Thoracic aorta (tissue), 2 donors: ENCODE results near the gene SDC3. TPM values are rescaled to one million over a fixed set of nuclear protein-coding genes. Genes with fewer than 3 reads are reported as not detected.

ENCODE experiments used
- ATAC-seq: fragments of 150-250 bp; one replicate; pipeline ENCODE4 v1.8.0; 2017; ENCODE audit warnings: low read depth; ENCODE audit not compliant: insufficient number of reproducible peaks, low FRiP score
- DNase-seq: peaks from one replicate; pipeline ENCODE4 v3.0.0-alpha.2; 2020; ENCODE audit warnings: low spot score
- H3K27ac ChIP-seq, 2 donors: fragments of 200-600 bp; sonication (generic); 1 replicate in 1 of 2; 2 replicates in 1 of 2; pipeline ENCODE4 v1.5.1; 2016; ENCODE audit warnings: mild to moderate bottlenecking in 2 of 2, moderate library complexity in 2 of 2
- H3K27me3 ChIP-seq: fragments of 200-600 bp; sonication (generic); replicated peaks from 2 replicates; pipeline ENCODE4 v1.6.0; 2016; ENCODE audit warnings: mild to moderate bottlenecking; ENCODE audit not compliant: insufficient read depth
- H3K36me3 ChIP-seq: fragments of 200-600 bp; sonication (generic); one replicate; pipeline ENCODE4 v1.5.1; 2016
- H3K4me1 ChIP-seq, 2 donors: fragments of 200-600 bp; sonication (generic); 1 replicate in 1 of 2; 2 replicates in 1 of 2; pipeline versions ENCODE4 v1.5.1 to v1.6.0; 2016; ENCODE audit warnings: low read depth in 2 of 2, mild to moderate bottlenecking in 1 of 2; ENCODE audit not compliant: control insufficient read depth in 1 of 2
- H3K4me3 ChIP-seq: fragments of 200-600 bp; sonication (generic); 2 replicates; pipeline ENCODE4 v1.5.1; 2016; ENCODE audit warnings: mild to moderate bottlenecking
- H3K9me3 ChIP-seq: fragments of 200-600 bp; sonication (generic); 2 replicates; pipeline ENCODE4 v1.5.1; 2016
- CTCF ChIP-seq: fragments of 200-600 bp; sonication (generic); IDR thresholded peaks from one replicate; pipeline ENCODE4 v1.5.1; 2019; ENCODE audit warnings: antibody characterized with exemption
- total RNA-seq, 2 donors: library from RNA; depleted of rRNA; stranded (reverse); fragments of >200 nt; gene quantifications; one replicate each; pipeline versions ENCODE4 v1.1.0 to v1.2.3, GENCODE V29; 2016

SDC3 gene
- total RNA-seq, 2 donors from 2014 or later = 51.6 to 75.4 TPM

GRCh38 chr1:30879940-30880677 is 28.4 kb downstream of the SDC3 start:
- no peaks in the 10 kb centered on the region for H3K9me3 ChIP-seq
- no peak for TF ChIP-seq CTCF
- H3K27ac ChIP-seq = peak overlapping the region in 1 of 2 donors; percentile 70
- peaks cover 5 to 72% of the 10 kb centered on the region in 2 donors for H3K4me1 ChIP-seq
- no peak for ATAC-seq
- H3K4me3 ChIP-seq = no peak overlapping the region
- no peaks in the 10 kb centered on the region for H3K27me3 ChIP-seq
- DNase-seq = no peak
- H3K36me3 ChIP-seq = peaks cover 8% of the 10 kb centered on the region

- no peak for DNase-seq
- H3K4me1 ChIP-seq = peaks cover 5 to 70% of the 10 kb centered on the region in 2 donors
Measured at GRCh38 chr1:30879126-30879786, 29.3 kb downstream of the SDC3 start.

GRCh38 chr1:30878559-30878958 is 30.0 kb downstream of the SDC3 start:
- Histone ChIP-seq H3K4me3 (no peak overlapping the region), H3K4me1 (peaks cover 5 to 66% of the 10 kb centered on the region in 2 donors), H3K27me3 (no peaks in the 10 kb centered on the region), H3K36me3 (peaks cover 15% of the 10 kb centered on the region), H3K27ac (peak overlapping the region in 1 of 2 donors; percentile 70), H3K9me3 (no peaks in the 10 kb centered on the region)
- ATAC-seq = no peak
- TF ChIP-seq CTCF = no peak
- no peak for DNase-seq

More at GRCh38 chr1:30879126-30879786, 29.3 kb downstream of the SDC3 start:
- Histone ChIP-seq H3K4me3 (no peak overlapping the region), H3K9me3 (no peaks in the 10 kb centered on the region), H3K27ac (peak overlapping the region in 1 of 2 donors; percentile 70), H3K36me3 (peaks cover 9% of the 10 kb centered on the region), H3K27me3 (no peaks in the 10 kb centered on the region)
- ATAC-seq = no peak
- TF ChIP-seq CTCF = no peak

- H3K9me3 ChIP-seq = no peaks in the 10 kb centered on the region
- peaks cover 20% of the 10 kb centered on the region for H3K36me3 ChIP-seq
- no peak for TF ChIP-seq CTCF
- DNase-seq (no peak), ATAC-seq (no peak)
- H3K27me3 ChIP-seq = no peaks in the 10 kb centered on the region
- H3K27ac ChIP-seq = peak overlapping the region; percentile 23 to 62
- H3K4me3 ChIP-seq = no peak overlapping the region
- peaks cover 5 to 60% of the 10 kb centered on the region in 2 donors for H3K4me1 ChIP-seq
Measured at GRCh38 chr1:30878016-30878415, 30.5 kb downstream of the SDC3 start.

GRCh38 chr1:30877205-30877912 is 31.2 kb downstream of the SDC3 start:
- Histone ChIP-seq H3K9me3 (no peaks in the 10 kb centered on the region), H3K4me1 (peaks cover 5 to 54% of the 10 kb centered on the region in 2 donors), H3K4me3 (no peak overlapping the region), H3K27ac (peak overlapping the region; percentile 23 to 62), H3K36me3 (peaks cover 26% of the 10 kb centered on the region), H3K27me3 (no peaks in the 10 kb centered on the region)
- DNase-seq (peak; percentile 53), ATAC-seq (peak; percentile 73)
- TF ChIP-seq CTCF = no peak
